GM20000 (cell line): ENCODE measurements around the gene TM9SF4.
A peak's percentile ranks its signal among the peaks of the same experiment; 100 is the strongest.

ENCODE experiments used
- DNase-seq: peaks from one replicate; pipeline ENCODE4 v3.0.0; 2012; ENCODE audit warnings: low spot score
- TF ChIP-seq, protein P1 (sequence below): IDR thresholded peaks from 2 replicates; pipeline ENCODE4 v1.5.1; 2012; ENCODE audit warnings: mild to moderate bottlenecking, control low read depth; ENCODE audit errors: extremely low read depth, missing control alignments

Gene TM9SF4

DNA sequence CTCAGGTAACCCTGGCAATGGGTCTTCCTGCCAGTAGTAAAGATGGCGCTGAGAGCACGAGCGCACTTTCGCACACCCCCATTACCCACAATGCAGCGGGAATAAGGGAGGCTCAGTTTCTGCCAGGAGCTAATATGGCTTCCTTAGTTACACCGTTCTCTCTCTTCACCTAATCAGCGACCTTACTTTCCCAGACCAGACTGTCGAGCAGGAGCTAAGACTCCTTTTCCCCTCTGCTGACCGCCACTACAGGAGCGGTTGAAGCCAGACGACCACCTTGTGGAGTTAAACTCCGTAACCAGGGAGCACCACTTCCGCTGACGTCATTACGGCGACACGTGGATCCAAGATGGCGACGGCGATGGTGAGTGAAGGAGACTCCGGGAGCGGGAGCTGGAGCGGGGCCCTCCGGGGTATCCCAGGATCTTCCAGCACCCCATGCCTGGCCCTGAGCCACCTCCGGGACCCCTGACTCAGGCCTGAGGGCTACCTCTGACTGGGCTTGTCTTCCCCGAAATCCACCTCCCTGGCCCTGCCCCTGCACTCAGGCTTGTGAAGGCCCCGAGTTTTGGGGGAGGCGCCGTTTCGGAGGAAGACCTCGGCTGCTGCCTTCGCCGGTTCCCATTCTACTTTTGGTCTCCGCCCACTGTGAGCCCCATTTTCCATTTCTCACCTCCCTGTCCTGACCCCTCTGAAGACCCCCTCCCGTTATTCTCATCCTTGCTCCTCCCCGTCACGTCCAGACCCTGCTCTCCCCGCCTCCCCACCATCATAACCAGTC is at the start of gene TM9SF4:
Gene TM9SF4 (plus strand): TSS at position 323 of the 781 bp plus-strand sequence. CDS start 27 bp downstream, at position 350.
- TF ChIP-seq, protein P1, sequence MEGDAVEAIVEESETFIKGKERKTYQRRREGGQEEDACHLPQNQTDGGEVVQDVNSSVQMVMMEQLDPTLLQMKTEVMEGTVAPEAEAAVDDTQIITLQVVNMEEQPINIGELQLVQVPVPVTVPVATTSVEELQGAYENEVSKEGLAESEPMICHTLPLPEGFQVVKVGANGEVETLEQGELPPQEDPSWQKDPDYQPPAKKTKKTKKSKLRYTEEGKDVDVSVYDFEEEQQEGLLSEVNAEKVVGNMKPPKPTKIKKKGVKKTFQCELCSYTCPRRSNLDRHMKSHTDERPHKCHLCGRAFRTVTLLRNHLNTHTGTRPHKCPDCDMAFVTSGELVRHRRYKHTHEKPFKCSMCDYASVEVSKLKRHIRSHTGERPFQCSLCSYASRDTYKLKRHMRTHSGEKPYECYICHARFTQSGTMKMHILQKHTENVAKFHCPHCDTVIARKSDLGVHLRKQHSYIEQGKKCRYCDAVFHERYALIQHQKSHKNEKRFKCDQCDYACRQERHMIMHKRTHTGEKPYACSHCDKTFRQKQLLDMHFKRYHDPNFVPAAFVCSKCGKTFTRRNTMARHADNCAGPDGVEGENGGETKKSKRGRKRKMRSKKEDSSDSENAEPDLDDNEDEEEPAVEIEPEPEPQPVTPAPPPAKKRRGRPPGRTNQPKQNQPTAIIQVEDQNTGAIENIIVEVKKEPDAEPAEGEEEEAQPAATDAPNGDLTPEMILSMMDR = no peak
- DNase-seq = peak; percentile 91

- TF ChIP-seq, protein P1 = no peak
- DNase-seq = peak; percentile 47
These were observed 46.7 kb upstream of the TM9SF4 start for GRCh38 chr20:32062776-32063170.

DNA sequence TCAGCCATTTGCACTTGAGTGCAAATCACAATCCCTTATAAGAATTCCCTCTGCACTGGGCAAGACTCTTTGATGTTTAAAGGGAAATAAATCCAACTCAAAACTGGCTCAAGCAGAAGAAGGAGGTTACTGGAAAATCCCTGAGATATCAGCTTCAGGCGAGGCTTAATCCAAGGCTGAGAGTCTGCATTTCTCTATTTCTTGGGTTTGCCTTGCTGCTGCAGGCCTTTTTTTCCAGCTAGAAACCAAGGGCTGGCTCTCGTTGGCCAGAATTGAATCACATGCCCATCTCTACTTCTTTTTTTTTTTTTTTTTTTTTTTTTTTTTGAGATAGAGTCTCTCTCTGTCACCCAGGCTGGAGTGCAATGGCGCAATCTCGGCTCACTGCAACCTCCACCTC is 45.8 kb upstream of the TM9SF4 start:
- TF ChIP-seq, protein P1 = no peak
- no peak for DNase-seq

GRCh38 chr20:32064667-32065066 is 44.8 kb upstream of the TM9SF4 start:
- TF ChIP-seq, protein P1 = no peak
- DNase-seq = peak; percentile 61

DNA sequence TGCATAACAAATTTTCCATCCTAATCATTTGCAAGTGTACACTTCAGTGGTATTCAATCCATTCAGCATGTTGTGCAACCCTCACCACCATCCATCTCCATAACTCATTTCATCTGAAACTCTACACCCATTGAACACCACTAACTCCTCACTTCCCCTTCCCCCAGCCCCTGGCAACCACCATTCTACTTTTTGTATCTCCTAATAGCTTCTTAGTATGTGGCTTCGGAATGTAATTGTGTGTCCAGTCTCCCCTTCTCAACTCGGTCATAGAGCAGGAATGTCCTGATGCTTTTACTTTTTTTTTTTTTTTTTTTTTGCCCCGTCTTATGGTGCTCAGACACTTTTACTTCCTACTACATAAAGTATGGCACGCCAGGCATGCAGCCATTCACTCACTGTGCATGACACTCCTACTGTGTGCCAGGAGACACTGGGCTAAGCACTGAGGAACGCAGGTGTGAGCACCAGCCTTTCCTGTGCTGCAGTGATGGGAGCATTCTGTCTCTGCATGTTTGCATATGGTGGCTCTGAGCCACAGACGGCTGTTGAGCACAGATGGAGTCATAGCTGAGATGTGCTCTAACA is 42.2 kb upstream of the TM9SF4 start:
- TF ChIP-seq, protein P1 = no peak
- DNase-seq = no peak

DNA sequence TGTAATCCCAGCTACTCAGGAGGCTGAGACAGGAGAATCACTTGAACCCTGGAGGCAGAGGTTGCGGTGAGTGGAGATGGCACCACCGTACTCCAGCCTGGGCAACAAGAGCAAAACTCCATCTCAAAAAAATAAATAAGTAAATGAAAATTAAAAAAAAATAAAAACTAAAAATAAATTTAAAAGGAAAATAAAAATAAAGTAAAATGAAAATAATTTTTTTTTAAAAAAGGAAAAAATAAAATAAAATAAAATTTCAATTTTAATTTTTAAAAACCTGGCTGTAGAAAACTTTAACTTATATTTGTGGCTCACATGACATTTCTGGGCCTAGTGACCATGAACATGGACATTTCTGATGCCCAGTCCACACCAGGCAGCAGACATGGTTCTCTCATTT is 41.3 kb upstream of the TM9SF4 start:
- no peak for DNase-seq
- TF ChIP-seq, protein P1 = no peak

GRCh38 chr20:32069711-32070110 is 39.8 kb upstream of the TM9SF4 start:
- DNase-seq = no peak
- TF ChIP-seq, protein P1 = no peak
